Cardiac muscle cell (in vitro differentiated cells and primary cell): Measurements from ENCODE around the gene CUL9. TPM values are rescaled to one million over a fixed set of nuclear protein-coding genes. Genes with fewer than 3 reads are reported as not detected.
A peak's percentile ranks its signal among the peaks of the same experiment; 100 is the strongest.

Experiments used
- DNase-seq, 2 donors: peaks; one replicate each; pipeline versions ENCODE4 v3.0.0 to v3.0.0-alpha.2; 2010 to 2017; ENCODE audit warnings: low read depth in 1 of 2, low spot score in 1 of 2
- H3K27ac ChIP-seq: fragments of 200-600 bp; sonication (generic); 2 replicates; pipeline ENCODE4 v1.5.1; 2016
- H3K27me3 ChIP-seq: fragments of 200-600 bp; sonication (generic); 2 replicates; pipeline ENCODE4 v1.6.0; 2016; ENCODE audit warnings: control low read depth
- H3K36me3 ChIP-seq: fragments of 200-600 bp; sonication (generic); 2 replicates; pipeline ENCODE4 v1.5.1; 2016; ENCODE audit warnings: control low read depth
- H3K4me1 ChIP-seq: fragments of 200-600 bp; sonication (generic); 2 replicates; pipeline ENCODE4 v1.8.1; 2017; ENCODE audit warnings: low read depth, mild to moderate bottlenecking, mixed run types
- H3K4me3 ChIP-seq: fragments of 200-600 bp; sonication (generic); 2 replicates; pipeline ENCODE4 v1.5.1; 2016; ENCODE audit warnings: mild to moderate bottlenecking
- H3K9me3 ChIP-seq: fragments of 200-600 bp; sonication (generic); 2 replicates; pipeline ENCODE4 v1.5.1; 2017; ENCODE audit warnings: low read depth, mild to moderate bottlenecking, control low read depth
- CTCF ChIP-seq: IDR thresholded peaks from 2 replicates; pipeline ENCODE4 v1.5.1; 2012; ENCODE audit warnings: low read depth, mild to moderate bottlenecking, low read length
- polyA plus RNA-seq: library from polyadenylated mRNA; unstranded; fragments of >200 nt; fragmentation: Nextera tagmentation; extraction: Ambion mirVana; gene quantifications from 2 replicates; pipeline ENCODE4 v1.2.1, GENCODE V29; 2016
- total RNA-seq: library from RNA; depleted of rRNA; stranded (reverse); fragments of >200 nt; gene quantifications from 2 replicates; pipeline ENCODE4 v1.2.3, GENCODE V29; 2016

Gene CUL9
- total and polyA plus RNA-seq, 2 experiments from 2014 or later: 29.0 to 76.0 TPM

DNA sequence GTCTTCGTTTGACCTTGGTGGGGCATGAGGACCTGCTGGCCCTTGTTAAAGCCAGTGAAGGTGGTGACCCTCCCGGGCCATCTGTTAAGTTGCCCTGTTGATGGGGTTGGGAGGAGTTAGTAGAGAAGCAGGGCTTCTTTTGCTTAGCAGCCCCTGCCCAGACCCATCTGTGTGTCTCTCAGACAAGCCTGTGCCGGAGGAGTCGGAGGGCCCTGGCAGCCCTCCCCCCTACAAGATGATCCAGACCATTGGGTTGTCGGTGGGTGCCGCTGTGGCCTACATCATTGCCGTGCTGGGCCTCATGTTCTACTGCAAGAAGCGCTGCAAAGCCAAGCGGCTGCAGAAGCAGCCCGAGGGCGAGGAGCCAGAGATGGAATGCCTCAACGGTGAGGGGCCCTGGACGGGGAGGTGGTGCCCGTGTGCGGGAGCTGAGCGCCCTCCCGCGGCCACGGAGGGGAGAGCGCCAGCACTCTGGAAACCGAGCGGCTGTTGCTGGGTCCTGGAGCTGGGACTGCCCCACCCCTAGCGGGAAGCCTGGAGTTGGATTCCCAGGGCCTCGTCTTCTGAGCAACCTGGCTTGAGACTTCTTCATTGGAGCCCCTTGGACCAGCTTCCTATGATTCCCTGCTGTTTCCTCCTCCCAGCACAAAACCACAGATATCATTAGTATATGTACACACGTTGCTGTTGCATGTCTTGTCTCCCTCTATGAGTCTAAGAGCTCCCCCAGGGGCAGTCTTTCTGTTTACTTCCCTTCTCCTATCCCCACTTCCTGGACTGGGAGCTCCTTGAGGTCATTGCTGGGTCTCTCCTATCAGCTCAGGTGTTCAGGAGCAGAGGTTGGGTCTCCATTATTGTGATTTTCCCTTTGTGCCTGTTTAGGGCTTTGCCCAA is 38.5 kb upstream of the CUL9 start:
- no peaks in the 10 kb centered on the region for H3K9me3 ChIP-seq
- DNase-seq: peak; percentile 93 to 95
- H3K27me3 ChIP-seq: no peaks in the 10 kb centered on the region
- peak overlapping the region; percentile 92 for H3K27ac ChIP-seq
- TF ChIP-seq CTCF: peak; percentile 94
- peaks cover 4% of the 10 kb centered on the region for H3K36me3 ChIP-seq
- H3K4me3 ChIP-seq: no peak overlapping the region
- H3K4me1 ChIP-seq: peaks cover 9% of the 10 kb centered on the region

- Histone ChIP-seq H3K27me3 (no peaks in the 10 kb centered on the region), H3K9me3 (no peaks in the 10 kb centered on the region), H3K27ac (no peak overlapping the region), H3K4me1 (peaks cover 9% of the 10 kb centered on the region), H3K4me3 (no peak overlapping the region), H3K36me3 (peaks cover 4% of the 10 kb centered on the region)
- no peak for DNase-seq
- no peak for TF ChIP-seq CTCF
Observed at GRCh38 chr6:43144879-43145278, 37.1 kb upstream of the CUL9 start.

DNA sequence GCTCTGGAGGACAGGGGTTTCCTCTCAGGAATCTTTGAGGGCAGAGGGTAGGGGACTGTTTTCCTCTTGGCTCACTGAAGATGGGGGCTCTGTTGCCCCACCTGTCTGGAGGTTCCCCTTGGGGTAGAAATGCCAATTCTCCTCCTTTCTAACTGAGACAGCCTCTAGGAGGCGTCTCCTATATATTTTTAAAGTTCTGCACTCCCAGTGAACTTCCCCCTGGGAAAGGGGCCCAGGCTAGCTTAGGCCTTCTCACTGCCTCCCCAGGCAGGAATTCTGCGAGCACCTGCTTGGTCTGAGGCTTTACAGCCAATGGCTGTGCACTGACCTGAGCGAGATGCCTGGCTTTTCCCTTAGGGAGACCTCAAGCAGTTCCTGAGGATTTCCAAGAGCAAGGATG is 35.7 kb upstream of the CUL9 start:
- no peak overlapping the region for H3K27ac ChIP-seq
- peaks cover 4% of the 10 kb centered on the region for H3K36me3 ChIP-seq
- TF ChIP-seq CTCF: no peak
- H3K4me1 ChIP-seq: peaks cover 9% of the 10 kb centered on the region
- no peak overlapping the region for H3K4me3 ChIP-seq
- H3K9me3 ChIP-seq: no peaks in the 10 kb centered on the region
- DNase-seq: no peak
- no peaks in the 10 kb centered on the region for H3K27me3 ChIP-seq

- DNase-seq: no peak
- Histone ChIP-seq H3K36me3 (peaks cover 4% of the 10 kb centered on the region), H3K9me3 (no peaks in the 10 kb centered on the region), H3K27ac (no peak overlapping the region), H3K4me3 (no peak overlapping the region), H3K27me3 (no peaks in the 10 kb centered on the region), H3K4me1 (peaks cover 9% of the 10 kb centered on the region)
- no peak for TF ChIP-seq CTCF
Observed at GRCh38 chr6:43146709-43147688, 35.0 kb upstream of the CUL9 start.

GRCh38 chr6:43147691-43148477 is 34.1 kb upstream of the CUL9 start:
- no peak for DNase-seq
- Histone ChIP-seq H3K4me3 (no peak overlapping the region), H3K4me1 (peaks cover 5% of the 10 kb centered on the region), H3K27ac (no peak overlapping the region), H3K36me3 (peaks cover 4% of the 10 kb centered on the region), H3K9me3 (no peaks in the 10 kb centered on the region), H3K27me3 (no peaks in the 10 kb centered on the region)
- no peak for TF ChIP-seq CTCF
